Measurements from ENCODE around the gene SH2B2.
"Not testable (repeated sequence)": the region's sequence is repeated elsewhere in the genome, so short reads cannot be mapped to it uniquely, and the experiment has no call there.

The SH2B2 gene

GRCh38 chr7:102337002-102337401 lies 50.3 kb downstream of the SH2B2 start:
- DNase-seq (ENCODE audit: low spot score), result not testable (repeated sequence)

DNA sequence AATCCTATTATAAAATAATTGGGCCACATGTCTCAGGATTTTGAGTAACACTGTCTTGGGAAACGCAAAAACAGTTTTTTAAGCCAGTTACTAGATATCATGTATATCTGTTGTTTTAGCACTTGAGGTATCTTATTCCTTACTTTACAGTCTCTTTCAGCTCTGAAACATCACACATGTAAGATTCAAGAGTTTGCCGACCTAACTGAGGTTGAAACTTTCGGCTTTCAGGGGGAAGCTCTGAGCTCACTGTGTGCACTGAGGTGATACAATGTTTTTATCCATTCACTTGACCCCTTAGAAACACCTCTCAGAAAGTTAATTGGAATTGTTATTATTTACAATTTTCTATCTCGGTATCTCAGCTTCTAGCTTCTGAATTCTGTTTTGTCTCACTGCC lies 50.8 kb downstream of the SH2B2 start:
- DNase-seq (ENCODE audit: low spot score), result not testable (repeated sequence)

DNA sequence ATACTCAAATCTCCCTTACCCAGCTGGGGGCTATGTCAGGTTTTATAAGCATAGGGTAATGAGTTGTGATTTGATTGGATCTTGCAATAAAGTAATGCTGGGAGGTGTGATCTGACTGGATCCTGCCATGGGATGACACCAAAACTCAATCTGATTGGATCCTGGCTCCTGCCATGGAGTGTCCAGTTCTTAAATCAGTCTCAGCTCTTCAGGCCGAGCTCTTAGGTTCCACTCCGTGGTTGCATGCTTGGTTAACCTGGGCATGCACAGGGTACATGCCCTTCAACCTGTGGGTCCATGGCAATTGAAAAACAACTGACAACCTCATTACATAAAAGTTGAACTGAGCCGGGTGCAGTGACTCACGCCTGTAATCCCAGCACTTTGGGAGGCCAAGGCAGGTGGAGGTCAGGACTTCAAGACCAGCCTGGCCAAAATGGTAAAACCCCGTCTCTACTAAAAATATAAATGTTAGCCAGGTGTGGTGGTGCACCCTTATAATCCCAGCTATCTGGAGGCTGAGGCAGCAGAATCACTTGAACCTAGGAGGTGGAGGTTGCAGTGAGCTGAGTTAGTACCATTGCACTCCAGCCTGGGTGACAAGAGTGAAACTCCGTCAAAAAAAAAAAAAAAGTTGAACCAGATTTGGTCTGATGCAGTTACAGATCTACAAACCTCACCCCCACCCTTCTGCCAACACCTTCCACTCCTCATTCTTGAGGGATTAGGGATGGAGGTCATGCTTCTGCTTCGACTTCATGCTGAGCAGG lies 54.1 kb downstream of the SH2B2 start:
- DNase-seq (ENCODE audit: low spot score), result not testable (repeated sequence)

DNA sequence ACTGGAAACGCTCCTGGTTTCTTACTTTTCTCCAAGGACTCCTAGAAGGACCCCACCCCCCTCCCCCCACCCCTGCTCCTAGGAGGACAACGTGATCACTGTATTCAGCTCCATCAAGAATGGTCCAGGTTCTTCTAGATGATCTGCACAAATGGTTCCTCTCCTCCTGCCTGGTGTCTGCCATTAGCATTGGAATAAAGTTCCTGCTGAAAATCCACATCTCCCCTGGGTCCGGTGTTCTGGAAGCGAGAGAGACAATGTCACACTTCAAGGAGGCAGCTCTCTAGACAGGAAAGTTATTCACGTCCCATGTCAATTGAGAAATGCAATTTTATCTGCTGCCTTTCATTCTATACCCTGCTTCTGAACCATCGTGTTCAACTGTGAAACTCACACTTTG lies 60.3 kb downstream of the SH2B2 start:
- DNase-seq (ENCODE audit: low spot score), result not testable (repeated sequence)

DNA sequence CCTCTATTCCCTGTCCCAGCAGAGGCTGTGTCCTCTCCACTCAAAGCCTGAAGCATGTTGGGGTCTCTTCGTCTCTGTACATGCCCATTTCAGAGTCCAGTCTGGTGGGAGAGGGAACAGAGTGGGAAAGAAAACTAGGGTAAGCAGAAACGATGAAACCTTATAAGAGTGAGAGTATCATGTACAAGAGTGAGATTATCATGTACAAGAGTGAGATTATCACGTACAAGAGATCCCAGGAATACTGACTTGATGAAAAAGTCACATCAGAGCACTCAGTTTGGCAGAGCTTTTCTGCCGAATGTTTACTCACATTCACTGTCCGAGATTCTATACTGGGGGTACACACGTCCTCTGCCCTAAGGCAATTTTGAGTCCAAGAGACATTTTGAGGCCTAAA lies 69.7 kb downstream of the SH2B2 start, which contains the start of gene SPDYE6:
SPDYE6 (minus strand) TSS at position 101 of the 400 bp plus-strand sequence. CDS start 421 bp downstream, outside the sequence.
- not testable (repeated sequence) for DNase-seq (ENCODE audit: low spot score)

GRCh38 chr7:102363549-102364393 lies 77.1 kb downstream of the SH2B2 start:
- DNase-seq (ENCODE audit: low spot score), result peak; percentile 80

GRCh38 chr7:102364394-102364886 lies 77.8 kb downstream of the SH2B2 start:
- not testable (repeated sequence) for DNase-seq (ENCODE audit: low spot score)

GRCh38 chr7:102365390-102365789 lies 78.7 kb downstream of the SH2B2 start:
- DNase-seq (ENCODE audit: low spot score), result not testable (repeated sequence)

- DNase-seq (ENCODE audit: low spot score), result not testable (repeated sequence)
These were observed 83.4 kb downstream of the SH2B2 start for GRCh38 chr7:102370038-102370437.
